Measurements from ENCODE around the gene ABAT.

The ABAT gene

GRCh38 chr16:8674413-8675022 lies at the start of gene ABAT:
ABAT (plus strand) TSS chr16:8674617; CDS start chr16:8735740, 61,123 bp downstream.
- DNase-seq, result peak; percentile 70

DNA sequence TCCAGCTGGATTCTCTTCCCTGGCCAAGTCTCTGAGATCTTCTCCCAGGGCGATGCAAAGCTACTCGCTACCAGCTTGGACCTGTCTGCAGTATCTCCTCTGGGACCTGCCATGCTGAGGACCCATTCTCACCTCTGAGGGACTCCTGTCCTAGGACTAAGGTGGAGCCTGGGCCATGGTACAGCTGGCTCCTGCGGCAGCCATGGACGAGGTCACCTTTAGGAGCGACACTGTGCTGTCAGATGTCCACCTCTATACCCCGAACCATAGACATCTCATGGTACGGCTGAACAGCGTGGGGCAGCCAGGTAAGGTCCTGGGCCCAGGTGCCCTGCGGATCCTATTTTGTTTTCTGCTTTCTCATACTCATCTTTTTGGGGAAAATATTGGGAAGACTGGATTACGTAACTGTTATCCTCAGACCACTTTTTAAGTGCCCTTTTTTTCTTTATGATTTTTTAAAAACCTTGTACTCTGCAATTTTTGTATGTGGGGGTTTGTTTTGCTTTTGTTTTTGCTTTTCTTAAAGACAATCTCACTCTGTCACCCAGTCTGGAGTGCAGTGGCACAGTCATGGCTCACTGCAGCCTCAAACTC lies 48.8 kb upstream of the ABAT start:
- DNase-seq, result no peak

GRCh38 chr16:8626946-8627345 lies 47.5 kb upstream of the ABAT start:
- no peak for DNase-seq

DNA sequence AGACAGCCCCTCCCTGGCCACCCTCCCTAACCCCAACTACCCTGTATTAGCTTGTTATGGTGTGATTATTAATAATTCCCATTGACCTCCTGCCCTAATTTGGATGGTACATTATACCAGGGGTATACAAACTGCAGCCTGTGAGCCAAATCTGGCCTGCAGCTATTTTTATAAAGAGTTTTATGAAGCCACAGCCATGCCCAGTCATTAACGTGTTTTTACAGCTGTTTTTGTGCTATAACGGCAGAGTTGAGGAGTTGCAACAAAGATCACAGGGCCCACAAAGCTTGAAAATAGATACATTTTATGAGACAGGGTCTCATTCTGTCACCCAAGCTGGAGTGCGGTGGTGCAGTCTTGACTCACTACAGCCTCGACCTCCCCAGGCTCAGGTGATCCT lies 47.0 kb upstream of the ABAT start:
- DNase-seq, result no peak

GRCh38 chr16:8628981-8629725 lies 45.3 kb upstream of the ABAT start:
- no peak for DNase-seq

GRCh38 chr16:8630255-8630953 lies 44.0 kb upstream of the ABAT start:
- DNase-seq, result no peak

DNA sequence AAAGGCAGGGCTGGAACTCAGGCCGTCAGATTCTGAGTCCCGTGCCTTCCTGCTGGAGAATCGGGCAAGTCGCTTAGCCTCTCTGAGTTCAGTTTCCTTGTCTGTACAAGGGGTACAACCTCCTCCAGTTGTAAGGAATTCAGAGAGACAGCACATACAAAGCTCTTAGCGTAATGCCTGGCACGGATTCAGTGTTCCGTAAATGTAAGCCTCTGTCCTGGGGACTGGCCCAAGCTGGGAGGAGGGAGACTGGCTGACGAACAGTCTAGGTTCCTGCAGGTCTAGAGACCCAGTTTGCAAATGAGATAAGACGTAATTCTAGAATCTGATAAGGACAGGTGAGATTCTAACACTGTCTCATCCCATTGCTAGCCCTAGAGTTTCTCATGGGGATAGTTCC lies 43.0 kb upstream of the ABAT start:
- no peak for DNase-seq

GRCh38 chr16:8631818-8632465 lies 42.5 kb upstream of the ABAT start:
- DNase-seq, result no peak

DNA sequence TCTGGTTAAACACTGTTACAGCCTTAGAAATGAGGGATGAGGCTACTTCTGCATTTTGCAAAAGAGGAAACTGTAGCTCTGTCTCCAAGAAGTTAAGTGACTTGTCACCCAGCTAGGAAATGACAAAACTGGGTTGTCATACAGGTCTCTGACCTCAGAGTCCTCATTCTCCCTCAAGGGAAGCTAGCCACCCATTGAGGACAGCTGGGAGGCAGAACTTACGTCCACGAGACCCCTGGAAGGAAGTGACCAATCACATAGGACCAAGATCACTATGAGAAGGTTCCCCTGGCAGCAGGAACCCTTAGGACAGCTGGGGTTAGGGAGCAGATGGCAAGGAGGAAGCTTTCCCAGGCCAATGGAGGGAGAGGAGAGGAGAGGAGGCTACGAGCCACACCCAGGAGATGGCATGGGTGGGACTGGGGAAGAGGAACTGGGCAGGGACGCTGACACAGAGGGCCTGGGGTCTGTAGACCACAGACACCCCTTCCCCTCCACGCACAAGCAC lies 41.7 kb upstream of the ABAT start:
- no peak for DNase-seq

DNA sequence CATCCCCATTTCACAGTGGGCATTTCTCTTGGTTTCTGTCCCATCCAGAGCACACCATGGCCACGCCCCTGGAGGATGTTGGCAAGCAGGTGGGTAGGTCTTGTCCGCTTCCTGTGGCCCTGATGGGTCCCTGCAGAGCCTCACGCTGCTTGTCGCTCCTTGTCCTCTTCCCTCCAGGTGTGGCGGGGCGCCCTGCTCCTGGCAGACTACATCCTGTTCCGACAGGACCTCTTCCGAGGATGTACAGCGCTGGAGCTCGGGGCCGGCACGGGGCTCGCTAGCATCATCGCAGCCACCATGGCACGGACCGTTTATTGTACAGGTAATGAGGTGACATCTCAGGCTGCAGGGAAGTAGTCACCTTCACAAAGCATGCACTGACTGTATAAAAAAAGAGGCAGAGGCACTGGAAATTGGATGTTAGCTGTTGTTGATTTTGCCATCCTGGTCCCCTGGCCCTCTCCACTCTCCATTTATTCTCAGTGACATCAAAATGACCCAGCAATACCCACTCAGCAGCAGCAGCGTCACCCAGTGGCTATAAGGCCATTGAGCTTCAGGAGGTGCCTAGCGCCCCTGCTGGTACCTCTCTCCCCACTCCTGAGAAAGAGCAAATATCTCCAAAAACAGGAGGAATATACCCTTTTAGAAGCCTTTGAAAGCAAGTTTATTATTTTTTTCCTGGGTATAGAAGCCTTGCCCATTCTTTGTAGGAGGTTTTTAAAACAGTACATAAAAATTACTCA lies 39.3 kb upstream of the ABAT start:
- no peak for DNase-seq

DNA sequence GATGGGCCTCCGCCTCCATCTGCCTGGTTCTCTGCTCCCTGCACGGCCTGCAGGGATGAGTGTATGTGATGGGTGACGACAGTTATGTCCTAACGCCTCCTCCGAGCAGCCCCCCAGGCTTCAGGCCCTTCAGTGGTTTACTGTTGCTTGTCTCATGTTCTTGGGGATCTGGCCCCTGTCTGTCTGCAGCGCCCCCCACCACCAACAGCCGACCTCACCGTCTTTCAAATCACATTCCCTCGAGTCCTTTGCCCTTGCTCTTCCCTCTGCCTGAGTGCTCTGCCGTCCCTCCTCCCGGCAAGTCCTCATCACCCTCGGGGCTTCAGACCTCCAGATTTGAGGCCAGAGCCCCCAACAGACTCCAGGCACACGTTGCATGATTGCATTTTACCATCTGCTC lies 34.7 kb upstream of the ABAT start:
- DNase-seq, result no peak

- DNase-seq, result no peak
These were observed 32.7 kb upstream of the ABAT start for GRCh38 chr16:8641671-8642070.

DNA sequence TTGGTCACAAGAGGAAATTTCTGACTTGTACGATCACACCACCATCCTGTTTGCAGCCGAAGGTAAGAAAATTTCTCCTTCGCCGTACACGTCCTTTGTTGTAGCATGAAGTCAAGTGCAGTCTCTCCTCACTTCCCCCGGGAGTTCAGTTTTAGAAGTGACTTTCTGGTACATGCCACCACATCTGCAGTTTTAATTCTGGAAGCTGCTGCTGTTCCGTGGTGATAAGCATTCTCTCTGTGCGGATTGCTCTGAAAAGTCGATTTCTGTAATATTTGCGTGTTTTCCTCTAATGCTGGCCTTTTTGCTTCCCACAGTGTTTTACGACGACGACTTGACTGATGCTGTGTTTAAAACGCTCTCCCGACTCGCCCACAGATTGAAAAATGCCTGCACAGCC lies 32.3 kb upstream of the ABAT start:
- DNase-seq, result no peak

- DNase-seq, result no peak
These were observed 29.9 kb upstream of the ABAT start for GRCh38 chr16:8644211-8645140.

- DNase-seq, result no peak
These were observed 29.3 kb upstream of the ABAT start for GRCh38 chr16:8645141-8645521.

GRCh38 chr16:8645831-8646230 lies 28.6 kb upstream of the ABAT start:
- no peak for DNase-seq

DNA sequence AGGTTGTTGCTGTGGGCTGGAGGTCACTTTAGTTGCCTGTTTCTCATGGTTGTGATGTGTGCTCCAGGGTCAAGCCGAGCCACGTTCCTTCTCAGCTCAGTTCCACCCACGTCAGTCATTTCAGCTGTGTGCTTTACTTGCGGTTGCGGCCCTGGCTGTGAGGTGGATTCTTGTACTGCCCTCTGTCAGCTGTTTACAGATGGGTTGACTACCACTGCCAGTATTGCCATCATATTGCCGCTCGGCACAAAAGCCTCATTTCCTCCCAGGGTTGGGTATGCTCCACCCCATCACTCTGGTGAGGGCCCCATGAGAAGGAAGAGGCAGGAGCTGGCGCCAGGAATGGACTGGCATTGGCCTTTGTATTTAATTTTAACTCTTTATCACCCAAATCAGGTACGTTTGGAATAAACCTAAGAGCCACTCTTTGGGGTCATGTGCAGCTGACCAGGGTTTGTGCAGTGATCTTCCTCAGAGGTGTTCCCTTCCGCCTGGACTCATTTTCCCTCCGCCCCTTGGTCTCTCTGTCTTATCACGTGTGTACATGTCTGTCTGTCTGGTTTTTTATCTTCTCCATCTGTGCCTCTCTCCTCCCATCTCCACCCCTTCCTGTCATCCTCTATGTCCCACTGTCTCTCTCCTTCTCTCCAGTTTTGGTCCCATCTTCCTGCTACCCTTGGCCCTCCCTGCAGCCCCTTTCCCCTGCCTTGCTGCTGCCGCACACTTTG lies 27.9 kb upstream of the ABAT start:
- DNase-seq, result no peak

- no peak for DNase-seq
These were observed 26.6 kb upstream of the ABAT start for GRCh38 chr16:8647721-8648318.

- no peak for DNase-seq
These were observed 25.5 kb upstream of the ABAT start for GRCh38 chr16:8648877-8649276.

All from NCI-H526 treated with DMSO at 0.1 percent for 48 hours (cell line).